Heart left ventricle (tissue), 13 donors: Measurements from ENCODE around the gene CADPS2.

Source experiments
- POLR2A ChIP-seq, 2 donors: fragments of 450-650 bp; IDR thresholded peaks; one replicate each; pipeline ENCODE4 v1.6.1; 2017; ENCODE audit warnings: antibody characterized with exemption in 2 of 2, mild to moderate bottlenecking in 2 of 2, moderate library complexity in 2 of 2
- TF ChIP-seq, protein P1 (sequence below), 12 donors: fragments of 200-600 bp; sonication (generic) in 4 of 12; IDR thresholded peaks; one replicate each; pipeline versions ENCODE4 v1.5.0 to v1.8.0; 2018 to 2022; ENCODE audit warnings: antibody characterized with exemption in 12 of 12, mild to moderate bottlenecking in 5 of 12
- donor health status: ischemic (EF 13 %, LVEDD 7.1; RV severe dilation, severe dysfunction).
- donor health status: DM: no; HTN: yes; CAD: no.
- donor health status: DM: no; HTN: no; CAD: no.
- donor health status: ischemic (EF 25% LVEDD 6.9; RV normal size, moderate dysfunction).
- donor health status: ischemic (EF 25% LVEDD 5.7; RV mildly dilated, moderate dysfunction).
- donor health status: ischemic (EF 35%, LVEDD 5.7; RV mildly dilated, moderate dysfunction).
- donor health status: nonischemic (EF 11% LVEDD 7.7; RV severe dilation, severe dysfunction).
- donor health status: DM: yes; HTN: yes; CAD: no.
- donor health status: PGD.
- donor health status: ischemic (EF 29% LVEDD 5.4; RV normal size, mild dysfunction).
- donor health status: nonischemic (EF 23%, LVEDD 6.1; RV moderate dilation, normal function).

DNA sequence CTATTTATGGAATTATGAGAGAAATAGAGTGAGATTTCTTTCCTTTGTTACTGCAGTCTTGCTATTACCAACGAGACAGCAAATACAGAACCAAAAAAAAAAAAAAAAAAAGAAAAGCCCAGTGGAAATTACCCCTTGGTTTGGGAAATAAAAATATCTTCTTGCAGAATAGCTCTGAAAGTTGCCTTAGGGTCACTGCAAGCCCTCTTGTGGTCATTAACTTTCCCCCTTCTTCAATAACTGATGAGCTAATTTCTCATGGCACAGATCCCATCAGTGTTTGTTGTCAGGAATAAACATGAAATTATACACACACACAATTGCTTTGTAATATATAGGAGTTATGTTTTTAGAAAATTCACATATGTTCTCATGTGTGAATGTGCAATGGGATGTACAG is 470.8 kb downstream of the CADPS2 start:
- TF ChIP-seq POLR2A (IDR thresholded peaks at IDR 0.05) = no peak
- TF ChIP-seq, protein P1, sequence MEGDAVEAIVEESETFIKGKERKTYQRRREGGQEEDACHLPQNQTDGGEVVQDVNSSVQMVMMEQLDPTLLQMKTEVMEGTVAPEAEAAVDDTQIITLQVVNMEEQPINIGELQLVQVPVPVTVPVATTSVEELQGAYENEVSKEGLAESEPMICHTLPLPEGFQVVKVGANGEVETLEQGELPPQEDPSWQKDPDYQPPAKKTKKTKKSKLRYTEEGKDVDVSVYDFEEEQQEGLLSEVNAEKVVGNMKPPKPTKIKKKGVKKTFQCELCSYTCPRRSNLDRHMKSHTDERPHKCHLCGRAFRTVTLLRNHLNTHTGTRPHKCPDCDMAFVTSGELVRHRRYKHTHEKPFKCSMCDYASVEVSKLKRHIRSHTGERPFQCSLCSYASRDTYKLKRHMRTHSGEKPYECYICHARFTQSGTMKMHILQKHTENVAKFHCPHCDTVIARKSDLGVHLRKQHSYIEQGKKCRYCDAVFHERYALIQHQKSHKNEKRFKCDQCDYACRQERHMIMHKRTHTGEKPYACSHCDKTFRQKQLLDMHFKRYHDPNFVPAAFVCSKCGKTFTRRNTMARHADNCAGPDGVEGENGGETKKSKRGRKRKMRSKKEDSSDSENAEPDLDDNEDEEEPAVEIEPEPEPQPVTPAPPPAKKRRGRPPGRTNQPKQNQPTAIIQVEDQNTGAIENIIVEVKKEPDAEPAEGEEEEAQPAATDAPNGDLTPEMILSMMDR (IDR thresholded peaks at IDR 0.05) = no peak
